DMS53 treated with DMSO at 0.1 percent for 48 hours (cell line): Measurements from ENCODE around the gene USP13.

Experiments
- DNase-seq: peaks from one replicate; lab custom pipeline; 2025; ENCODE audit not compliant: unreplicated experiment; lab: John Stamatoyannopoulos, UW

USP13 gene

DNA sequence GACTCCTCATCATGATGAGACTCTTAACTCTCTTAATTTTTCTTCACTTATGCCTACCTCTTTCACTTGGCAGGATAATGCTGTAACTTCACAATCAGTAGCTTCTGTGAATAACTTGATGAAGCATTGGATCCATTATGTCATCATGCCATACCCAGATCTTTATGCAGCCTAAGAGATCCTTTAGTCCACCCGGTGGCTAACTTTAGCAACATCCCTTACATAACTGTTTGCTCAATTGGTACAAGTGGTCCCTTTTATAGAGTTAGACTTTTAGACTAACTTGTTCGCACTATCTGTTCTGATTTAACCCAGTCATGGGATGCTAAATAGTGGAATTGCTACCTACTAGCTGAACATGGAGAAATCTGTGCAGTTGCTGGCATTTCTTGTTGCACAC, 184.5 kb downstream of the USP13 start:
- DNase-seq: no peak
